HG03066 (cell line): ENCODE measurements around the gene FNDC3B.
"Not testable (repeated sequence)": the region's sequence is repeated elsewhere in the genome, so short reads cannot be mapped to it uniquely, and the experiment has no call there.

ENCODE experiments used
- ATAC-seq: cut with Tn5 transposase; IDR thresholded peaks from one replicate; pipeline ENCODE4 v1.9.1; 2021; ENCODE audit warnings: low read depth; ENCODE audit not compliant: unreplicated experiment

FNDC3B gene

DNA sequence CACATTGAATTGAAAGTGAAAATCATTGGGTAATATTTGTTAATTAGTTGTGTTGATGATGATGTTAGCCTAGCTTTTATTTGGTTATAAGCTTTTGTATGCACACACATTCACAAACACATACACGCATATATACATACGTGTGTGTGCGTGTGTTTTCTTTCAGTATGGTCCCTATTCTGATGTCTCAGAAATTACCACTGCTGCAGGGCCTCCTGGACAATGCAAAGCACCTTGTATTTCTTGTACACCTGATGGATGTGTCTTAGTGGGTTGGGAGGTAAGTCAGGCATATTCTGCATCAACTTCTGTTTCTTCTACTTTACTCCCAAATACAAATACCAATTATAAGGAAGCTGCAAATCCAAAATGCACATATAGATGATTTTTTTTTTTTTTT lies 306.8 kb downstream of the FNDC3B start:
- no peak for ATAC-seq

GRCh38 chr3:172347895-172348679 lies 308.7 kb downstream of the FNDC3B start:
- ATAC-seq = no peak

DNA sequence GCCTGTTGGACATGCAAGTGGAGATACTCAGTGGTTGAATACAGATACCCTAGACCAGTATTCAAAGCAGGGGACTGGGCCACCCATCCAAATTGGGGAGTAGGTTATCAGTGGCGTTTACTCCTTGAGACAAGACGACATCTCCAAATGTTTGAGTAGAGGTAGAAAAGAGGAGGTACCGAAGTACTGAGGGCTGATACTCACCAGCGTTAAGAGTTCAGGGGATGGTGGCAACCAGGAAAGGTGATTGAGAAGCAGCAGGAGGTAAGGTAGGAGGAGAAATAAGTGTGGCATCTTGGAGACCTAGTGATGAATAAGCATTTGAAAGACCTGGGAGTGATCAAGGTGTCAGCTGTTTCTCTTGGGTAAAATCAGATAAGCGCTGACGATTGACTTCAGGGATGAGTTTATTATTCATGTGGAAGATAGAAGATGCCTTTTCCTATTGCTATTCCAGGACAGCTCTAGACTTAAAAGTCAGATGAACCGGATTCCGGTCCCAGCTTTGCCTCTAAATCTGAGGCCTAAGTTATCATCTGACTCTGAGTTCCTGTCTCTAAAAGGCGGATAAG lies 312.6 kb downstream of the FNDC3B start:
- no peak for ATAC-seq

- no peak for ATAC-seq
Observed at GRCh38 chr3:172352786-172353185, 313.4 kb downstream of the FNDC3B start.

GRCh38 chr3:172354931-172355499 lies 315.6 kb downstream of the FNDC3B start:
- no peak for ATAC-seq

DNA sequence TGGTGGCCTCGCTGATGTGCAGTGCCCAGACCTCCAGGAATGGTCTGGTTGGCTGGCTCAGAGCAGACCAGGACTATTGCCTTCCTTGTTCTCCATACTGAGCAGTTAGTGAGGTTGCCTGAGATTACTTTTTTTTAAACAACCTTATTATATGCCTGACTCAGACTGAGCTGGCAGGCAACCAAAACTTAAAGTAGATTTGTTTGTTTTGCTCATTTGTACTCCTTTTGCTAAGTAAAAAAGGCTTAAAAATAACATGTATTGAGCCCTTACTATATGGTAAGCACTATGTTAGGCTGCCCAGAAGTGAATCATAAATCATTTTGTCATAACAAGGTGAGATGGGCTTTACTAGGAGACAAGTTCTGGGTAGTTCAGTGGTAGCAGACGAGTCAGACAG lies 316.5 kb downstream of the FNDC3B start:
- ATAC-seq = no peak

DNA sequence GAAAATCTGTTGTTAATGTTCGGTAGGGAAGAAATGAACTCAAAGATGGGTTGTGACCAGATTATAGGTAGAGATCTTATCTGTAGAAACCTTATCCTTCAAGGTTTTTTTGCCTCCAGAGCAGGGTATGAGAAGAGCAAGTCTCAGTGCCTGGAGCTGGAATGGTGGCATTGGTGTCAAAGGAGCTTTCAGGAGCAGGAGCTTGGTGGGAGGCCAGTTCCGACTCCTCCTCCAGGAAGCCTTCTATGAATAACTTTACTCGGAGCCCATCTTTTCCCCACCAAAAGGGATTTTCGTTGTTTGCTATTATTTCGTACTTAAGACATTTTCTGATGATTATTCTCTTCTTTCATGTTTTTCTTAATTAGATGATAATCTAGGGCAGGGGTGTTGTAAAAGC lies 317.0 kb downstream of the FNDC3B start:
- ATAC-seq = no peak

DNA sequence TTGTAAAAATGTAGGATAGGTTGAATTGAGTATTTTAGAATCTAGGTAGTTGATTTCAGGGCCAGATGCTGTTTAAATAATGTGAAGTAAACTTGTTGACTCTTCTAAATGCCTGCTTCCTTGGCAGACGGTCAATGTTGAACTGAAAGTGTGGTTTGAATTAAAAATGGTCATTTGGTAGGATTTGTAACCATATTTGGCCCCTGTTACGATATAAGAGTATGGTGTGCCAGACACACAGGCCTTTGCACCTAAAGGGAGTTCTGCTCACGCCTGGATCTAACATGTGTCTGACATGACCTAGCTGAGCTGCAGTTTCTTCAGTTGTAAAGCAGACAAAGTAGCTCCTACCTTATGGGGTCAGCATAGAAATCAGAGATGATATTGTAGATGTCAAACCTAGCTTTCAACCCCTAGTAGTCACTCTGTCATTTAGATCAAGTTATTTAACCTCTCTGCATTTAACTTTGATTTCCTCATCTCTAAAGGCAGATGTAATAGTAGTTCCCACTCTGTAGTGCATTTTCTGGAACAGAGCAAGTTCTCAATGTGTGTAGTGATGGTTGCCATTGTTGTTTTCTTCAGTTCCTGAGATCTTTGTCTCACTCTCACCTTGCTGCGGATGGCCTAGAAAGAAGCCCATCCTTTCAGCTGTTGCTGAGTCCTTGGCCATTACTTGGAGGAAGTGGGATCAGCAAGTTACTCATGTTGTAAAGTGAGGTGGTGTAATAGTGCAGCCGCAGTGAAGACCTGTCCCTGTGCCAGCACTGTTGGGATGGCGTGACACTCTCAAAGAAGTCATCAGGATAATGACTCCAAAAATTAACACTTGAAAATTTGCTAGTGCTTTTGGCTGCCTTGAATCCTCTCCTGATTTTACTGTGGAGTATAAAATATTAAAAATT lies 318.7 kb downstream of the FNDC3B start:
- no peak for ATAC-seq

- no peak for ATAC-seq
Observed at GRCh38 chr3:172359231-172359630, 319.9 kb downstream of the FNDC3B start.

DNA sequence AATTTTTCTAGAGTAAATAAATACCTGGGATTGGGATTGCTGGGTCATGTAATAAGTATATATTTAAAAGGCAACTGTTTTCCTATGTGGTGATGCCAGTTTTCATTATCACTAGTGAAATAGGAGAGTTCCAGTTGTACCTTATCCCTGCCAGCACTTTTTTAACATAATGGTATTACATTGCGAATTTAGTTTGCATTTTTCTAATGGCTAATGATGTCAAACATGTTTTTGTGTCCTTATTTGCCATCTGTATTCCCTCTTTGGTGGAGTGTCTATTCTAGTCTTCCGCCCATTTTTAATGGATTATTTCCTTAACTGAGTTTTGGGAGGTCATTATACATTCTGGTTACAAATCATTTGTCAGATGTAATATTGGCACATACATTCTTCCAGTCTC lies 320.6 kb downstream of the FNDC3B start:
- ATAC-seq = no peak

DNA sequence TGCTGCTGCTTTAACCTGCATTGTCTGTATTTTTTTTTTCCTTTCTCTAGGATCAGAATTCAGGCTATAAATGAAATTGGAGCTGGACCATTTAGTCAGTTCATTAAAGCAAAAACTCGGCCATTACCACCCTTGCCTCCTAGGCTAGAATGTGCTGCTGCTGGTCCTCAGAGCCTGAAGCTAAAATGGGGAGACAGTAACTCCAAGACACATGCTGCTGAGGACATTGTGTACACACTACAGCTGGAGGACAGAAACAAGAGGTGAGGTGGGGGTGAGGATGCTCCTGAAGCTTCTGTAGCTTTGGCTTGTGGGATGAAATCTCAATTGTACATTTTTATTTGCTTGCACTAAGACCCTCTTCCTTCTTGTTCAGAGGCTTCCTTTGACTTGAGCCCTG lies 323.2 kb downstream of the FNDC3B start:
- no peak for ATAC-seq

DNA sequence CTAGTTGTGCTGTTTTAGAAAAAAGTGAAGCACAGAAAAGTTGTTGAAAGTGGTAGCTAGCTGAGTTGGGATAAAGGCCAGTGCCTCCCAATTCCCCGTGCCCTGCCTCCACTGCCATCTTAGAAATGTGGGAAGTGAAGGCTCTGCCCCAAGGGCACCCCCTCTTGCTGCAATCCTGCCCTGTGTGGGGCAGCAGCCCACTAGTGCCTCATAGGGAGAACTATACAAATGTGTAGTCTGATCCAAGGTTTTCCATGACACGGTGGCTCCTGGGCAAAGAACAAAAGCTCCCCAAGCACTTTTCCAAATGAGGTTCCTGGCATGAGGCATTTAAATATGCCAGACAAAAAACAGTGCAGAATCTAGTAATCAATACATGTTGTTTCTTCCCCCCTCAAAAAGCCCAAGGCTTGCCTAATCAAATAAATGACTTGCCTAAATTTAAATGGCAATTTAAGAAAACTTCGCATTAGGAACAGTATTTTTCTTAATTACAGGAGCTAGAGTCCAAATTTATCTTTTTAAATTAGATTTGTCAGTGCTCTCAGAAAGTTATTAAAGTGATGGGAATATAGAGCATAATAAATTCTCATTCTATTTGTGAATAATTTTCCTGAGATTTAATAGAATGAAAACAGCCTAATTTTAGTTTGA lies 325.1 kb downstream of the FNDC3B start:
- ATAC-seq = no peak

- no peak for ATAC-seq
Observed at GRCh38 chr3:172365028-172365567, 325.7 kb downstream of the FNDC3B start.

DNA sequence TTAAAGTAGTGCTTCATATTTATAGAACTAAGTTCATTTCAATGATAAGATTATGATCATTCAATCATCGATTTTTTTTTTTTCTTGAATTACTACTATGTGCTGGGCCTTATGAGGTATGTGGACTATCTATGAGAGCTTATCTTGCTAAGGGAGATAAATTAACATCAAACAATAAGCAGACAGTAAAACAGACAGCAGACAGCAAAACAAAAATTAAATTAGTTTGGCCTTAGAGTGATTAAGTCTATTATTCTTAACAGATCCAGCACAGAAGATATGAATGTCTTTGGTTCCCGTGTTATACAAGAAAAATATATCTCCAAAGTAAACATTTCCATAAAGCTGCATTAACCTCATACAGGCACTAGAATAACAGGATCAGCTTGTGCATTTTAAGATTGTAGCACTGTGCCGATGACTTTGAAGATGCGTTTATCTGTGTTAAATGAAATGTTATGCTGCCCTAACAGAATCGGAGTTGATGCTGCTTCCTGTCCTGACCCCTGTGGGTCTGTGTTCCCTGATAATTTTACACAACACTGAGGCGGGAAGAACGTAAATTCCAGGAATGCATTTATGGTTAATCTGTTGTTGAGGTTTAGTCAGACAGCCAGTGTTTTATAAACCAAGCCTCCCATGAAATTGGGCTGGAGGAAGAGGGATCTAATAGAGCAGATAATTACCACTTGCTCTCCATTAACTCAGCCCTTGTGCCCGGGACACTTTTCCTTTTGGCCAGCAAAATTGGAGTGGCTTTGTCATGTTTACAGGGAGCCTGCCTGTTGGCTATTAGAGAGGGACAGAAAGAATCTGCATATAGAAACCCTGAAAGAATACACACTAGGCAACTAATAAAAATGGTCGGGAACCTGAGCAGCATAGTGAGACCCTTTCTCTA lies 328.1 kb downstream of the FNDC3B start:
- no peak for ATAC-seq

DNA sequence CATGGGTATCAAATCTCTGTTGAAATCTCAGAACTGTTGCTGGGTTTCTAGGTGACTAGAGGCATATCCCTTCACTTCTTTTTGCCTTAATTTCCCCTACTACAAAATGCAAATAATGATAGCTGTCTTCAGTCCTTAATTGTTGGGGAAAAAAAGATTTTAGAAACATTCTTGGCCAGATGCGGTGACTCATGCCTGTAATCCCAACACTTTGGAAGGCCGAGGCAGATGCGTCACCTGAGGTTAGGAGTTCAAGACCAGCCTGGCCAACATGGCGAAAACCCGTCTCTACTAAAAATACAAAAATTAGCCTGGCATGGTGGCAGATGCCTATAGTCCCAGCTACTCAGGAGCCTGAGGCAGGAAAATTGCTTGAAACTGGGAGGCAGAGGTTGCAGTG lies 329.2 kb downstream of the FNDC3B start:
- not testable (repeated sequence) for ATAC-seq

DNA sequence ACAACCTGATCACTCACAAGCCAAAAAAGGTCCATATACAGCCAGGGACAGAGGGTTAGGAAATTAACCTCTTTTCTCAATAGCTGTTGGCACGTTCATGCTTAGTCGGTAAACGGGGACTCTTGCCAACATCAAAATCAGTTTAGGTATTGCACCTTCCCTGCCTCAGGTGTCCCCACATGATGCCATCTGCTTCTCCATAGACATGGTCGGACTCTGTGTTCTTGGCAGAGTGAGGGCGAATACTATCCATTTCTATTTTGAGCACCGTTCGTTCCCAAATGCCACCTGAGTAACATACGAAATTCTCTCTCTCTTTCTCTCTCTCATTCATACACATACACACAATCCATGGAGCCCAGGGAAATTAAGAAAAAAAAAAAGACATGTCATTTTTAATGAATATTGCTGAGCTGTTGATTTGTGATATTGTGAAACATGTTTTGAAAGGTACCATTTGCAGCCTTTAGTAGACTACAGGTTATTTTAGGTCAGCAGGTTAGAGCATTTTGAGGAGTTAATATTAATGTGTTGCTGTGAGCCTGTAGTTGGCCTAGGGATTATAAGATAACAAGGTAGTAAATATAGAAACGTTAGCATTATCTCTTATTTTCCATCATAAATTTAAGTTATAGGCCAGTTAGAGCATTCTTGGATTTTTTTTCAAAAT lies 330.3 kb downstream of the FNDC3B start:
- no peak for ATAC-seq

DNA sequence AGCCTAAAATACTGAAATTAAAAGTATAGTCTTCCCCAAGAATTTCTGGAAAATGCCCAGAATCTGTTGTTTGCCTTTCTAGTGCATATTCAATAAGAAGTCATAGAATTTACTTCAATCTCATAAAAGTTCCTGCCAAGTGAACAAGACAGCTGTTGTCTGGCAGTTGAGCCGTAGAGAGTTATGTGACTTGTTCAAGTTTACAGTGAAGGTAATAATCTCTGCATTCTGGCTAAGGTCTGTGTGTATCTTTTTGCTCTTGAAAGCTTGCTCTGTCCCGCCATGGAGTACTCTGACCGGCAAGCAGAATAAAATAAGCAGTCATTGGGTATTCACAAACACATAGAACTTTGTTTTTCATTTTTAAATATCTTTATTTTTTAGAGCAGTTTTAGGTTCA lies 331.0 kb downstream of the FNDC3B start:
- no peak for ATAC-seq

DNA sequence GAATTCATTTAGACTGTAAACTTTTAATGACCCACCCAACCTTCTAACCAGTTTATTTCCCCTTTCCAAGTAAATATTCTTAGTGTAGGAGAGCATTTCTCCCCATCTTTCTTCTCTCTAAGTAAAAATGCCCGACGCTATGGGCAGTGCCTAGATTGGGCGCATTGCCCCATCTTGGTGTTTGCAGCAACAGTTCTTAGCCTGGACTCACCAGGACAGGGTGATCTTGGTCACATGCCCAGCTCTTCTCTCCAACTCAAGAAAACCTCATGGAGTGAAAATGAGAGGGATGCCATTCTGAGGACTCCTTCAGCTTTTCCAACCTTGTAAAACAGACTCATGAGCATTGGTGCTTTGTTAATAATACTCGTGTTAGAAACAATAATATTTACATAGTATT lies 332.2 kb downstream of the FNDC3B start:
- no peak for ATAC-seq

GRCh38 chr3:172372895-172373294 lies 333.5 kb downstream of the FNDC3B start:
- no peak for ATAC-seq
